ENCODE measurements around the gene SLC41A3.
A peak's percentile ranks its signal among the peaks of the same experiment; 100 is the strongest.

The SLC41A3 gene

DNA sequence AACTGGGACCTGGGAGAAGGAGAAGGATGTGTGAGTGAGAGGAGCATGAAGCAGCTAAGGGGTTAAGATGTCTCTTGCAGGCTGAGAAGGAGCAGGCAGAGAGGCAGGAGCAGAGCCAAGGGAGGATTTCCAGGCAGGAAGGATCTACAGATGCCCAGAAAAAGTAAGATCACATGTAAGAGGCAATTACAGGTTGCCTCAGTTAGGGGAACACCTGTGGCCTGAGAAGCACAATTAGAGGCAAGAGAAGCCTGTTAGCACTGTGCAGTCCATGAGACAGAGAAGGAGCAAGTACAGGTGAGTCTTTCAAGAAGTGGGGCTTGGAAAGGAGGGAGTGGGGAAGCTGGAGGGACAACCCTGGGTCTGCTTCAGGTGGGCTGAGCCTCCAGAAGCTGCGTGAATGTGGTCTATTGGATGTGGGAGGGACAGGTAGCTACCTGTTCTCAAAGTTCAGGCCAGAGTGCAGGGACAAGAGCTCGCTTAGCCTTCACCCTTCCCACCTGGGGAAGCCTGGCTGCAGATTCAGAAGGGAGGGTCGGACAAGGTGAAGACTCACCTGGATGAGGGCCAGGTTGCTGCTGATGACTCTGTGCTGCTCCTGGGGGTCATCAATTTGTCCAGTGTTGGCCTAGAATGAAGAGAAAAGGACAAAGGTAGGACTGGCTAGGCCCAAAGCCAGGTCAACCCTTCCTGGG is 50.7 kb downstream of the SLC41A3 start:
- no peak for DNase-seq (ENCODE audit: insufficient read length, low spot score)
- no peak for FAIRE-seq

DNA sequence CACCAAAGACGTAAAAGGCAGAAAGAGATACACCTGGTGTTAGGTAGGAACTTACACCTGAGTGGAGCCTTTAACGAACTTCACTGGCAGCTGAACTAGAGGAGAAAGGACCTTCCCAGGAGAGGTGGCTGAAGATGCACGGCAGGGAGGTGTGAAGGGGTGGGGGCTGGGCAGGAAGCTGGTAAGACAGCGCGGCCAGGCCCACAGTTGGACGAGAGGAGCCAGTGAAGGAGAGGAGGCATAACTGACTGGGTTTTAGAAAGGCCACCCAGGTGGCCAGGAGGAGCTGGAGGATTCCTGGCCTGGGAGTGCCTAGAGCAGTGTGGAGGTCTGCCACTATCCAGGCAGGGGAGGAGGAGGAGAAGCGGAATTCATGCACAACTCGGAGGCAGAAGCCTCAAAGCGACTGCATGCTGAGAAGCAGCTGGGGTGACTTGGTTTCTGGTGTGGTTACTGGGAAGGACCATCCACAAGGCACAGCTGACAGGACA is 51.9 kb downstream of the SLC41A3 start:
- FAIRE-seq (no peak), DNase-seq (ENCODE audit: insufficient read length, low spot score) (no peak)

DNA sequence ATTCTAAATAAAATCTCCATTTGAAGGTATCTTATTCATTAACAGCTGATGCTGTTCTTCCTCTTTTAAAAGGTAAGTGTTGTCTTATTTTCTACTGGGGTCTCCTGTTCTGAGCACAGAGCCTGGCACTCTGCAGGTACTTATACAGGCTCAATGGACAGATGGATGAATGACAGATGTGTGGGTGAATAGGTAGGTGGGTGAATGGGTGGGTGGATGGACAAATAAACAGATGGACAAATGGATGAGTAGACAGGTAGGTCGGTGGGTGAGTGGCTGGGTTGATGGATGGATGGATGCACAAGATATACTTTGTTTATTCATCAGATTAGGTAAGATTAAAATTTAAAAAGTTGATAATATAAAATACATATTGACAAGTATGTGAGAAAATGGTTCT is 53.5 kb downstream of the SLC41A3 start:
- no peak for FAIRE-seq

DNA sequence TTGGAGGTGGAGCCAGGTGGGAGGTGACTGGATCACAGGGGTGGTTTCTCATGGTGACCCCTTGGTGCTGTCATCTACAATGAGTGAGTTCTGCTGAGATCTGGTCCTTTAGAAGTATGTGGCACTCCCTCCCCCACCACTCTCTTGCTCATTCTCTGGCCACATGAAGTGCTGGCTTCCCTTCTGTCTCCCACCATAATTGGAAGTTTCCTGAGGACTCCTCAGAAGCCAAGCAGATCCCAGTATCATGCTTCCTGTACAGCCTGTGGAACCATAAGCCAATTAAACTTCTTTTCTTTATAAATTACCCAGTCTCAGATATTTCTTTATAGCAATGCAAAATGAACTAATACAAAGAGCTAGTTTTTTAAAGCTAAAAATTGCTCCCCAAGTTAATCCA is 54.7 kb downstream of the SLC41A3 start:
- FAIRE-seq (no peak), DNase-seq (ENCODE audit: insufficient read length, low spot score) (no peak)

More for the DNA sequence above, 53.5 kb downstream of the SLC41A3 start:
- no peak for DNase-seq (ENCODE audit: insufficient read length, low spot score)

DNA sequence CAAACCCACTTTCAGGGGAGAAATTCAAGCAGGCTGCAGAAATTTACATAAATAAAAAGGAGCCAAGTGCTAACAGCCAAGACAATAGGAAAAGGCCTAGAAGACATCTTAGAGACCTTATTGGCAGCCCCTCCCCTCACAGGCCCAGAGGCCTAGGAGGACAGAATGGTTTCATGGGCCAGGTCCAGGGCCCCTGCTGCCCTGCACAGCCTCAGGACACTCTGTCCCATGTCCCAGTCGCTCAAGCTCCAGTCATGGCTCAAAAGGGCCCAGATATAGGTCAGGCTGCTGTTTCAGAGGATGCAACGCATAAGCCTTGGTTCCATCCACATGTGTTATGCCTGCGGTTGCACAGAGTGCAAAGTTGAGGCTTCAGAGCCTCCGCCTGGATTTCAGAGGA is 55.8 kb downstream of the SLC41A3 start:
- FAIRE-seq, result no peak
- no peak for DNase-seq (ENCODE audit: insufficient read length, low spot score)

DNA sequence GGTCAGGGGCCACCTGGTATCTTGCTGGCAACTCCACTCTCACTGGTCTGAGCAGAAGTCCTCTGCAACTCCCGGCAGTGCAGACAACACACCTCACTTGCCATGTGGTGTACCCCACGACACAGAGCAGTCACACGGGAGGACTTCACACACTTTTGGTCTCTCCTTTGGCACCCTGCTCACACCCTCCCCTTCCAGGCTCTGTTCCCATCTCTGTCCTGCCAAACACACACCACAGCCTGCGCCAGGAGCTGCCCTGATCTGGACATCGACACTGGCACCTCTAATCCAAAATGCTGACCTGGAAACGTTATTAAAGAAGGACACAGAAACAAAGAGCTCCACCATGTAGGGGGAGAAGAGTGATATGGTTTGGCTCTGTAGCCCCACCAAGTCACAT is 57.2 kb downstream of the SLC41A3 start:
- DNase-seq (ENCODE audit: insufficient read length, low spot score) (no peak), FAIRE-seq (peak; percentile 52)

DNA sequence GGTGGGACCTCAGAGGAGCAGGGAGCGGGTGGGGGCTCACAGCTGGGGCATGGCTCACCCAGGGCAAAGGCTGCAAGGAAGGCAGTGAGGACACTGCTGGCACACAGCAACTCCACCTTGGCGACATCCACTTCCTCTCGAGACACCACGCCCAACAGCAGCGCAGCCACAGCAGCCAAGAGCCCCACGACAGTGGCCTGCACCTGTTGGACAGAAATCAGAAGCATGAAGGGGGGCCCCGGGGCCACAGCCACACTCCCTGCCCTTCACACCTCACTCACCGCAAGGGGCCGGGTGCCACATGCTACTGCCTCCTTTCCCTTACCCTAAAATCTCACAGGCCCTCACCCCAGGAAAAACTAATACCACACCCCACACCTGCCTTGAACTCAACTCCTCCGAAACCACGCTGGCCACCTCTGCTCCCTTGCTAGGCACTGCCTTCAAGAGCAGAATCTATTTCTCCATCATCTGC is 57.6 kb downstream of the SLC41A3 start:
- DNase-seq (ENCODE audit: insufficient read length, low spot score), result no peak
- FAIRE-seq, result no peak

DNA sequence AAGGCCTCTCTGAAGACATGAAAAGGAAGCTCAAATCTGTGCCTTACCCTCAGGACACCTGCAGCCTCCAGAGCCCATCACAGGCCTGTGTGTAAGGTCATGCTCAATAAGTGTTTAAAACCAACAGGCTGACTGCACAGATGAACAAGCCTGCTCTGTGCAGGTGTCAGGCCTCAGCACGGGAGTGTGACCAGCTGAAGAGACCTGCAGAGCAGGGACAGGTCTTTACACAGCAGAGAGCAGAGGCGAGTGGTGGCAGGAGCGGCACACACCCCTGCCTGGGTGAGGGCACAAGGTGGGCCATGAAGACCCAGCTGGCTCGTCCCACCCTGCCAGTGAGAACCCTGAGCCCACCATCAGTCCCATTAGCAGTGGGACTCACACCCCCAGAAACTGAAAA is 58.1 kb downstream of the SLC41A3 start:
- no peak for FAIRE-seq

DNA sequence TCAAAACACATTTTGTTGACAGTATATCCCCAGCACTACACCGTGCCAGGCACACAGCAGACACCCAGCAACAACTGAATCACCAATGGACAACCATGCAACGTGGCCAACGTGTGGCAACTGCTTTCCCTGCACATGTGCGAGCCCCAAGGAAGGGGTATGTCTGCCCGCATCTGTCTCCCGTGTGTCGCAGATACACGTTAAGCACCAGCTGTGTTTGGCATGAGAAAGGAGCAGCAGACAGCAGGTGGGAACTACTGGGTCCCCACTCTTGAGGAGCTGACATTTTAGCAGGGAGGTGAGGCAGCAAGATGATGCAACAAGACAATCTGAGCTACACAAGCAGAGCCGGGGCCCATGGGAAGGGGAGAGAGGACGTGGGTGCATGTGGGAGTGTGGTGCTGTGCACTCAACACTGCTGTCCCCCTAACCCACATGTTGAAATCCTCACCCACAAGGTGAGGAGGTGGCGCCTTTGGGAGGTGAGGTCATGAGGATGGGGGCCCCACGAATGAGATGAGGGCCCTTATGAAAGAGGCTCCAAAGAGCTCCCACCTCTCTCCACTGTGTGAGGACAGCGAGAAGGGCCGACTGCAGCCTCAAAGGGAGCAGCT is 58.7 kb downstream of the SLC41A3 start:
- no peak for DNase-seq (ENCODE audit: insufficient read length, low spot score)
- peak; percentile 20 for FAIRE-seq

More for the DNA sequence above, 58.1 kb downstream of the SLC41A3 start:
- no peak for DNase-seq (ENCODE audit: insufficient read length, low spot score)

DNA sequence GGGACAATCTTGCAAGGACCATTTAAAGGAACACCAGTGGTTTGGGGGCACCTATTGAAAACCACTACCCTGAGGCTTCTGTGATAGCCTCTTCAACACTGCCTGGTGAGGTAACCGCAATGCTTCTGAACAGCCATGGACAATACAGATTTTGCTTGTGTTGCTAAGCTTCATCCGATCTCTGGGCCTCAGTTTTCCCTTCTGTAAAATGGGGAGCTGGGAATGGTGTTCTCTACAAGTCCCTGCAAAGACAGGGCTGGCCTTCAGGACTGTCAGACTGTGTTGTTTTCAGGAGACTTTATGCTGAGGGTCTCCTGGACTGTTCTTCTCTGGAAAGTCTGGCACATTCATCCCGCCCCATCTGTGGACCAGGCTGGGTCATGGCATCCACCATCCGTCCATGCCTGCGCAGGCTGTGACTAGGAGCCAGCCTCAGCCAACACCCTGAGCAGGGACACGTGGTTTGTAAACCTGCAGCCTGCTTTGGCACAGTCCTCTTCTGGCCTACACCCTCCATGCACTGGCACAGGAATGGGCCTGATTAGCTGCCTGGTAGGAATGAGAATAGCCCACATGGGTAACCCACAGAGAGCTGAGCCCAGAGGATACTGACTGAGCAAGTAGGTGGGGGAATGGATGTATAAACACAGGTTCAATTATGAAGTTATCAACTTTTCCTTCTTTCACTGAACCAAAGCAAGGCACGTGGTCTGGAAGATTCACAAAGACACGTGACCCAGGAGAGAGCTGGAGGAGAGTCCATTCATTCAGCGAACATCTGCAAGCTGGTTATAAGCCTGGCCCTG is 59.7 kb downstream of the SLC41A3 start:
- FAIRE-seq, result no peak
- no peak for DNase-seq (ENCODE audit: insufficient read length, low spot score)

DNA sequence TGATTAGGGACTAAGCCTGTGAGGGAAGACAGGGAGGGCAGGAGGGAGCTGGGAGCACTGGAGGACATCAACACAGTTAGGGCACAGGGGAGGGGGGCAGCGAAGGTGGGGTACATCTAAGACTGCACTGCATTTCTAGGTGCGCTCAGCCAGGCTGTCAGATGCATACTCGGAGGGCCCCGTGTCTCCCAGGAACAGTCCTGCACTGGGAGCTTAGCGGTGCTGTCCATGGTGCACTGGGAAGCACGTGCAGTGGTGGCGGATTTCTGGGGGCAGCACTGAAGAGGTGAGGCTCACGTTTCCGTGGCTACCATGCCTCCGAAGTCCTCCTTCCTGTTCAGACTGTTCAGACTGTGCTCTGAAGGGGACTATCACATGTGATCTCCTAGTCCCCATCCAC is 60.5 kb downstream of the SLC41A3 start:
- DNase-seq (ENCODE audit: insufficient read length, low spot score) (no peak), FAIRE-seq (no peak)

DNA sequence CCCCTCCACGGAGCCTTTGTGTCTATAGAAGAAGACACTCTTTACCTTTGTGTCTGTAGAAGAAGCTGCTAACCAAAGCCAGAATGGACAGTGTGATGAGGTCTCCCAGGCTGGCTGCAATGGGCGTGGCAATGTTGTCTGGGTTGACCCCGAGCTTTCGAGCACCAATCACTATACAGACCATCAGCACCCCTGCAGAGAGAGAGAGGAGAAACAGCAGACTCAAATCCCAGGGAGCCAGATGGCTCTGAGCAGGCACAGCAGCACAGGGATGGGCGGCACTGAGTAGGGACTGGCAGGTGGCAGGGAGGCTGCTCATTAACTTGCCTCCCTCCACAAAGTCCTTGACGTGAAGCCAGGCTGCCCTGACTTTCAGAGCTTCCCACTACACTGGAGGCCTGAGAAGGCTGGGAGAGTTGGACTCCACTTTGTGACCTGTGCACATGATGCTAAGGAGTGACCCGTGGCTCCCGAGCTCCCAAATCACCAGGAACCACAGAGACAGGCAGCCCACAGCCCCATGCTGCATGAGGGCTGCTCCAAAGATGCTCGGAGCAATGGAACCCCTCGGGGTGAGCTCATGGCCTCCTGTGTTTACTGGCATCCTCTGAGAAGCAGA is 61.1 kb downstream of the SLC41A3 start:
- DNase-seq (ENCODE audit: insufficient read length, low spot score) (no peak), FAIRE-seq (no peak)

DNA sequence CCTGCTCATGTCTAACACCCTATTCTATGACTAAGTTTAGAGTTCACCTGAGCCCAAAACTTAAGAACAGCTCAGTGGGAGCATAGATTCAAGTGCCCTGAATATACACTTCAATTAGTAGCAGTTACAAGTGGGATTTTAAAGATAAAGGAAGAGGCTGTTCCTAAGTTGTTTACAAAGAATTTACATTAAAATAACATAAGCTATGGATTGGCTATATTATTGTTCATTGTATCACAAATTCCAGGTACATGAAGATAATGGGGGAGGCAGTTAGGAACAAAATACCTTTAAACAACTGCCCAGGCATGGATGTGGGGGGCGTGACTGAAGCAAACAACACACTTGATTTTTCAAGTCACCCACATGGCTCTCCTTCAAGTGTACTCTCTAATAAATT is 62.2 kb downstream of the SLC41A3 start:
- FAIRE-seq (no peak), DNase-seq (ENCODE audit: insufficient read length, low spot score) (no peak)

DNA sequence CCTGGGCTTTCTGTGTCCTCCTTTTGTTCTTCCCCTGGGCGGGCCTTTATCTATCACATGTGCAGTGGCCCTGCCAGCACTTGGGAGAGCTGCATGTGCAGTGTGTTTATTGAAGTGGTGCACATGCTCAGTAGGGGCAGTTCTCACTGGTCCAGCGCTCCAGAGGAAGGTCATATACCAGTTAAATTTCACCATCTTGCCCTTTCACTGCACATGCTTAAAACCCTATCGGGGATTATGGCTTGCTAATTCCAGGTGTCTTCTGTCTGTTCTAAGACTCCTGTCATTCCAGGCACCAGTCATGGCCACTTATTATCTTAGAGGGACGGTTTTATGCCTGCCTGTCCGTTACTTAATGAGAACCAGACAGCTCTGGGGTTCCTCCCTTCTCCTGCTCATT is 62.7 kb downstream of the SLC41A3 start:
- DNase-seq (ENCODE audit: insufficient read length, low spot score) (no peak), FAIRE-seq (no peak)

DNA sequence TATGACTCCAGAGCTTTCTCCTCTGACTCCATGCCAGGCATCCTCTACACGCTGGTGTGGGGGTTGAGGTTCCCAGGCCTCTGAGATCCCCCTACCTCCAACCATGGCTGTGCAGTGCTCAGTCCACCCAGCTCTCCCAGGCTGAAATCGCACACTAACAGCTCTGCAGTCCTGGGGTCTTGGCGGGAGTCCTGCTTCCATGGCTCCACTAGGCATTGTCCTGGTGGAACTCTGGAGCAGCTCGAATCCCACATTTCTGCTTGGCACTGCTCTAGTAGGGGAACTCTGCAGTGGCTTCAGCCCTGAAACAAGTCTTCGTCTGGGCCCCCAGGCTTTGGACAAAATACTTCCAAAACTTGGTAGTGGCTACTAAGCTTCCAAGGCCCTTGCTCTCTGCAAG is 64.2 kb downstream of the SLC41A3 start:
- DNase-seq (ENCODE audit: insufficient read length, low spot score), result no peak
- no peak for FAIRE-seq

DNA sequence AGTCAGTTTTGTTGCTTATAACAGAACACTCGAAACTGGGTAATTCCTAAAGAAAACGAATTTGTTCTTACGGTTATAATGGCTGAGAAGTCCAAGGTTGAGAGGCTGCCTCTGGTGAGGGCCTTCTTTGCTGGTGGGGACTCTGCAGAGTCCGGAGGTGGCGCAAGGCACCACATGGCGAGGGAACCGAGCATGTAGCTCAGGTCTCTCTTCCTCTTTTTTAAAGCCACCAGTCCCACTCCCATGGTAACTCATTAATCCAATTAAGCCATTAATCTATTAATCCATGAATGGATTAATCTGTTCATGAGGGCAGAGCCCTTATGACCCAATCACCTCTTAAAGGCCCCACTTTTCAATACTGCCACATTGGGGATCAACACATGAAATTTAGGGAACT is 64.9 kb downstream of the SLC41A3 start:
- DNase-seq (ENCODE audit: insufficient read length, low spot score), result no peak
- no peak for FAIRE-seq

DNA sequence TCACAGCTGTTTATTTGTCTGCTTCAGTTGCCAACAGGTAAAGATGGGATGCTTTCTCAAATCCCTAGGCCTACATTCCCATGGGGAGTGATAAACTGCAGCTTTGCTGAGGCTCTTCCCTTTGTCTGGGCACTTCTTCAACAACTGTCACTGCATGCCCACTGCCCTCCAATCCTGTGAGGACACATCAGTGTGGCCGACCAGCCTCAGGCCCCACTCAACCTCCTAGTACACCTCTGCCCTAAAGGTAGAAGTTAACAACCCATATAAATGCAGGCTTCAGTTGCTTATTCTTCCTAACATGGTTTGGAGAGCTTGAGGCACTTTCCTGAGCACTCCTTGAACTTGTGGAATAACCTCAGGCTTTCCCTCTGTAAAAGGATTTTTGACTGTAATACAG is 65.4 kb downstream of the SLC41A3 start:
- FAIRE-seq (no peak), DNase-seq (ENCODE audit: insufficient read length, low spot score) (no peak)

DNA sequence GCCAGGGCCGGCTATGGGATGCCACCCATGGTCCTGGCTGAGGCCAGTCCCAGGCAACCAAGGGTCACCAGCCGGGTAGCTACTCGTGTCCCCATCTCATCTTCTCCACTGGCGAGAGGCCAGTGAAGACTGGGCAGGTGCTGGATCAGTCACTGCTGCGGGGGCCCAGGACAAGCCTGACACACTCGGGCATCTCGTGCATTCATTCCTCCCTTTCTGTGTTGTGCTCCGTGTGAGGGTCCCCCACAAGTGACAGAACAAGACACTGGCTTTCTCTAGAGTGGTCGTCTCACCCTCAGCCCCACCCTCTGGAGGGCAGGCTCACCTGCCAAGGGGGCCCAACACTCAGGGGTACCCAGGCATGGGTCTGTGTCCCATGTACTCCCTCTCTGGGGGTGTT is 66.6 kb downstream of the SLC41A3 start:
- FAIRE-seq (no peak), DNase-seq (ENCODE audit: insufficient read length, low spot score) (no peak)

DNA sequence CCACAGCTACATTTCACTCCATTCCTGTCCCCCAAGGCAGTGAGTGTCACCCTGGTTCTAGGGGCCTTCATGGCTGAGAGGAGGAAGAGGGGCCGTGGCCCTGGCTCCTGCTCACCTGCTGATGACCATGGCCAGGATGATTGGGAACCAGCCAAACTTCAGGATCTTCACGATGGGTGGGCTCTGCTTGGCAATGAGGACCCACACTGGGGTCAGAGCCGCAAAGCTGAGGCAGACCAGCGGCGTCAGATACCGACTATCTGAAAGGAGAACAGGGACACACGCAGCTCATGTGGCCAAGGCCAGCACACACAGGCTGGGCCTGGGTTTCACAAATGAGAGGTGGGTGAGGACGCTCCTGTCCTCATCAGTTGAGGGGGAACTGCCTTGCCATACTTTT is 67.3 kb downstream of the SLC41A3 start:
- FAIRE-seq (no peak), DNase-seq (ENCODE audit: insufficient read length, low spot score) (no peak)

DNA sequence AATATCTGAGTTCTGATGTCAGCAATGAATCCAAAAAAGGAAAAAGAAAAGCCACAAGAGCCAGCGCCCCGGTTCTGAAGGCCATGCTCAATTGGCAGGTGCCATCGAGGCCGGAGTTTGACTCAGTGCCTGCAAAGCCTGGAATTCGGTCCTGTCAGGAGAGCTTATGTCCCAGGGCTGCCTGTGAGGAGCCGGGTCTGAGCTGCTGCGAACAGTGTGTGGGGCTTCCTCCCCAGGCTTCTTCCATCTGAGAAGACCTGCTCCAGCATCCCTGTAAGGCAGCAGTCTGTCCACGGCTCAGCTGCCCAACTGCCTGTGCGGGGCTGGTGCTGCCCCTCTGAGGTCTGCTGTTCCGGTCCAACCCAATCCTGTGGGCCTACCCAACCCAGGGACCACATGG is 68.8 kb downstream of the SLC41A3 start:
- DNase-seq (ENCODE audit: insufficient read length, low spot score), result no peak
- FAIRE-seq, result no peak

DNA sequence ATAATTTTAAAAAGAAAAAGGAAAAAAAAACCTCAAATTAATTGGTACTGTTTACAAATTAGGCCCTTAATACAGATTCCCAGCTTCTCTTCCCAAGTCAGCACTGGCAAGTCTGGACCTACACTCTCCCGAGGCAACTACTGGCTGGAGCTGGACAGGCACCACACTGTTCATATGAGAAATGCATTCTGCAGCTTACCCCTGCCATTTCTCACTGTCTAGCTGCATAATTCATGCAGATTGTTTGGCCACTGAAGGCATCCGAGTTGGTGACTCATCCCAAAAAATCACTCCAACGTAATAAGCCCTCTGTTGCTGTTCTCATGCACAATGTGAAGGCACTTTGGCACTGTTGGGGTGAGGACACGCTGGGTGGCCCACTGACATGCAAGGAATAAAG is 69.7 kb downstream of the SLC41A3 start:
- DNase-seq (ENCODE audit: insufficient read length, low spot score) (no peak), FAIRE-seq (no peak)

All from HTR-8/SVneo (cell line).